Stimulated activated CD4-positive, alpha-beta T cell treated with anti-CD3 and anti-CD28 coated beads, Interleukin-12 subunit alpha, Interleukin-12 subunit beta, amount 100 ng/mL, for 4 hours (primary cell): Measurements from ENCODE around the gene SART3.
"Not testable (repeated sequence)": the region's sequence is repeated elsewhere in the genome, so short reads cannot be mapped to it uniquely, and the experiment has no call there.

Source experiments
- DNase-seq: peaks from one replicate; pipeline ENCODE4 v3.0.0-alpha.2; 2020

The SART3 gene

DNA sequence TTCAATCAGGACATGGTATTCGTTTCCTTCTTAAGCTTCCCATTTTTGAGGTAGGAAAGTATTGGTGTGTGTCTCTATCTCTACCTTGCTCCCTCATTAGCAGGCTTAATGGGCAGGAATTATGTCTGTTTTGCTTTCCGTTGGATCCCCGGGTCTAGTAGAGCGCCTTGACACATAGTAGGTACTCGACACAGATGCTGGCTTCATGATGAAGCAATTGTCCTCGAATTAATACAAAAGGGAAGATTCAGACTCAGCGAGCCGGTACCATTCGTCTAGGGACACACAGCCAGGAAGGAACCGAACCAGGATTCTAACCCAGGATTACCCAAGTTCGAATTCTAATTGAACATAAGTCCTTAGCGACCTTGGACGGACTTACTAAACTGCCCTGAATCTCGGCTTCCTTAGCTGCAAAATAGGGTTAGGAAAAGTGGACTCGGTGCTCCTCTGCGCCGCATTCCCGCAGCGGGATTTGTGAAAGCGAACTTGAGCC, 927 bp upstream of the SART3 start:
- no peak for DNase-seq

DNA sequence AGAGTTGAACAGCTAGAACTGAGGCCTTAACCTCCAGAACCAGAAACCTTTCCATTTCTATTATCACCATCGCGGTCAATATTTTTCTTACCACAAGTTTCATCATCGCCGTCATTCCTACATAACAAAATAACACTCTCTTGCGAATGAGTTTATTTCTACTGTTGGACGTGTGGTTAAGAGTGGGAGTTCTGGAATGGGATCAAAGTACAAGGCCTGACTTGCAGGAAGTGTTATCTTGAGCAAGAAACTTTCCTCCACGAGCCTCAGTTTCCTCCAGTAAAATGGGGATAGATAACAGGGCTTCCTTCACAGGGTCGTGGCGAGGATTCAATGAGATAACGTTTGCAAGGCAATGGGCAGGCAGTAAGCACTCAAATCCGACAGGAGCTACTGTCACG, 652 bp downstream of the SART3 start:
- no peak for DNase-seq

DNA sequence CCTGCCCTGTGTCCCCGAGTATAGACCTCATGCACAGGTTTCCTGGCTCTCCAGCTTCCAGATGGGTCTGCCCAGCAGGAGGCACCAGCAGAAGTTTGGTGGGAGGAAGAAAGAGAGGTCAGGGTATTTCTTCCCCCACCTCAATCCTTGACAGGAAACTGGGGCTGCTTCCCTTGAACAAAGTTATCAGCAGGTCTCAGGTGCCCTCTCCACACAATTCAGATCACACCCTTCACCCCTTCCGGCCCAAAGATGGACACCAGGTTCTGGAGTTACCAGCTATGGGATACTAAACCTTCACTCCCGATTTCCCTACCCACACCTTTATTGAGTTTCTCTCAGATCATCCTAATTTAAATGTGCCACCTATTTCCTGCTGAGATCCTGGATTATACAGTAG, 1.2 kb downstream of the SART3 start:
- no peak for DNase-seq

DNA sequence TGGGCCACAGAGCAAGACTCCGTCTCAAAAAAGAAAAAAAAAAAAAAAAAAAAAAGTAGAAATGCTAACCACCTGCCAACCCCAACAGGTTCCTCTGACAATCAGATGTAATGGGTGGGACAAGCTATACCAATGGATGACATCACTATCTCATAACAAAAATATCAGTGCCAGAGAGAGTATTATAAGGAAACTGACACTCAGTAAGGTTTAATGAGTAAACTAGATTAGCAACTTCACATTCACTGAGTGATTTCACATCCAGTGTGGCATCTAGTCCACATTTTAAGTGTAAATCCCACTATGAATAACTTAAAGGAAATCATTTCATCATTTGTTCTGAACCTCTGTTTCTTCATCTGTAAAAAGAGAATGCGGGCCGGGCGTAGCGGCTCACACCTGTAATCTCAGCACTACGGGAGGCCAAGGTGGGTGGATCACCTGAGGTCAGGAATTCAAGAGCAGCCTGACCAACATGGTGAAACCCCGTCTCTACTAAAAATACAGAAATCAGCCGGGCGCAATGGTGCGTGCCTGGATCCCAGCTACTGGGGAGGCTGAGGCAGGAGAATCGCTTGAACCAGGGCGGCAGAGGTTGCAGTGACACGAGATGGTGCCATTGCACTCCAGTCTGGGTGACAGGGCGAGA, 1.8 kb downstream of the SART3 start:
- no peak for DNase-seq

DNA sequence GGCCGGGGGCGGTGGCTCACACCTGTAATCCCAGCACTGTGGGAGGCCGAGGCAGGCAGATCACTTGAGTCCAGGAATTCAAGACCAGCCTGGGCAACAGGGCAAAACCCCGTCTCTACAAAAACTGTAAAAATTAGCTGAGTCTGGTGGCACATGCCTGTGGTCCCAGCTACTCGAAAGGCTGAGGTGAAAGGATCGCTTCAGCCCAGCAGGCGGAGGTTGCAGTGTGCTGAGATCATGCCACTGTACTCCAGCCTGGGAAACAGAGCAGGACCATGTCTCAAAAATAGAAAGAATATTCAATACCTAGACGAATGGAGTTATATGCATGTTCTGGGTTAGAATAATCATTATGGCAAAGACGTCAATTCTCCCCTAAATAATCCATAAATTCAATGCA, 5.6 kb downstream of the SART3 start:
- not testable (repeated sequence) for DNase-seq

DNA sequence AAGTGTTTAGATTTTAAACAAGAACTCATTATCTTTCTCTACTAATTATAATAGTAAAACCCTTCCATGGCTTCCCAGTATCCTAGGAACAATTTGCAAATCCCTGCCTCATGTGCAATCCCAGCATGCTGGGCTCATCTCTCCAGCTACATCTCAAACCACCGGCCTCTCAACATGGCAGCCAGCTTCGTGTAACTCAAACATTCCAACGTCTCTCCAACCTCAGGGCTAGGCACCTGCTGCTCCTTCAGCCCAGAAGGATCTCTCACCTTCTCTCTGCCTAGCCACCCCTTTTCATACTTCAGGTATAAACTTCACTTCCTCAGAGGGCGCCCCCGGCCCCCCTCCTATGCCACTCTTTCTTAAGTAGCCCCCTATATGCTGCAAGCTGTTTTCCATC, 7.2 kb downstream of the SART3 start:
- DNase-seq, result no peak

DNA sequence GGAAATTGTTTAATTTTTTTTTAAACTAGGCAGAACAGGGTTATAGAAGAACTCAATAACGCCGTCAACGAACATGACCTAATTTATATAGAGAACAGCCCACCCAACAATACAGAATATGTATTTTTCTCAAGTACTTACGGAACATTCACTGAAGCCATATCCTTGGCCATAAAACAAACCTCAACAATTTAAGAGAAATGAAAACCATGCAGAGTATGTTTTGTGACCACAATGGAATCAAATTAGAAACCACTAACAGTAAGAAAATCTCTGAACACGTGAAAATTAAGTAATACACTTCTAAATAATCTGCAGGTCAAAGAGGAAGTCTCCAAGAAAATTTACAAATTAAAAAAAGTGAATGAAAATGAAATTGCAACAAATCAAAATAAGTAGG, 9.4 kb downstream of the SART3 start:
- DNase-seq, result no peak

DNA sequence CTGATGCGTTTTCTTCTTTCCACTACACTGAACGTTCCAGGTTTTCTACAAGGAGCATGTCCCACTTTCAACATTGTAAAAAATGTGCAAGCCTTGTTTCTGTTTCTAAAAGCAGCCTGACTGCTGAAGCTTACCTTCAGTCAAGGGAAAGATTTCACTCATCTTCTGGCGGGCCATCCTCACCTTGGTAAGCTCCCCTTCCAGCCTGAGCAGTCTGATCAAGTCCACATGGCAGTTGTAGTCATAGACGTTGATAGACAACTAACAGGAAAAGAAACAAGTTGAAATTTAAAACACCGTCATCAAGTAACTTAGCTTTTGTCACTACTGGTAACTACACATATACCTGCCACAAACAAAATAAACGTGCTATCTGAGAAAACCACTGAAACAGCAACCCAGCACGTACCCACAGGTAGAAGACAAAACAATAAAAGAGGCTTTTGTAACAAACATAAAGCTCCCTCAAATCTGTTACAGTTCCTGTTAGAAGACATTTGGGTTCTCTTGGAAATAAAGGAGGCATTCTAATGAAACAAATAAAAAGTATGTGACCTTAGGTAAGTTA, 11.9 kb downstream of the SART3 start:
- DNase-seq, result no peak

DNA sequence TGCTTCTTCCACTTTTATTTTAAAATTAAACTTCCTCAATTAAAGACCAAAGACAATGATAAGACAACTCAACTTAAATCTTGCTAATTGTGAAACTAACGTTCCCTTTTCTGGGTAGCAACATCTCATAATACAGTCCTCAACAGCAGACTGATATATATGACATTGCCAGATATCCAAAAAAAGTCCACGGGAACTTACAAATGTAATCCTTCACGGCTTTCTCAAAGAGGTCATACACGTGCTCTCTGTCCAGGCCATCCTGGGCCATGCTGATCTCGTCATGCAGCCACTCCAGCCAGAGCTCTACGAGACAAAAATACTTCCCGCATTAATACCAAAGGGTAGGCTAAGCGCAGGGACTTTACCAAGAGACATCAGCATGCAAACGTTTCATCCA, 13.3 kb downstream of the SART3 start:
- DNase-seq, result no peak

DNA sequence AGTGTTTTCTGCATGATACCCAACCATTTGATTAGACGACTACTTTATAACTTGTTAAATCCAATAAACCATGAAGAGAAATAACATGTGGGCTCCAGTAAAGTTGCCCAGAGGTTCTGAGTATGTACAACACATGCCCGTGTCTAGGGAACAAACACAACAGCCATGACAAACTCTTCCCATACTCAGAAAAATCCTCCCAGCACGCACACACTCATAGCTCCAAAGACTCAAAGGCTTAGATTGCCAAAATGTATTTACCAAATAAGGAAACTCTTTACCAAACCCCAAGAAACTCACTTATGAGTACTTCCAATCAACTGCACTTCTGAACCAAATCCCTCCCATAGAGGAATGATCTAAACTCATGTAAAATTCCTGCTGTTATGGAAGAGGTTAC, 17.3 kb downstream of the SART3 start:
- DNase-seq, result no peak

DNA sequence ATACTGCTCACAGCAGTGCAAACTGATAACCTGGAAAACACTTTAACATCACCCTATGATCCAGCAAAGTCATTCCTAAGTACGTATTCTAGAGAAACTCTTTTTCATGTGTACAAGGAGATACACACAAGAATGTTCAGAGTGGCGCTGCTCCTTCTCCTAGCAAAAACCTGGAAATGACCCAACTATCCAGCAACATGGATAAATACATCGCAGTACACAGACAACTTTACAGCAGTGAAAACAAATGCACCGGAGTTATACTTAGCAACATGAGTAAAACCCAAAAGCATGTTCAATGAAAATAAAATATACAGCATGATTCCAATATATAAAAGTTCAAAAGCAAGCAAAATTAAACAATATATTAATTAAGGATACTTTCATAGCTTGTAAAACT, 18.7 kb downstream of the SART3 start:
- no peak for DNase-seq

DNA sequence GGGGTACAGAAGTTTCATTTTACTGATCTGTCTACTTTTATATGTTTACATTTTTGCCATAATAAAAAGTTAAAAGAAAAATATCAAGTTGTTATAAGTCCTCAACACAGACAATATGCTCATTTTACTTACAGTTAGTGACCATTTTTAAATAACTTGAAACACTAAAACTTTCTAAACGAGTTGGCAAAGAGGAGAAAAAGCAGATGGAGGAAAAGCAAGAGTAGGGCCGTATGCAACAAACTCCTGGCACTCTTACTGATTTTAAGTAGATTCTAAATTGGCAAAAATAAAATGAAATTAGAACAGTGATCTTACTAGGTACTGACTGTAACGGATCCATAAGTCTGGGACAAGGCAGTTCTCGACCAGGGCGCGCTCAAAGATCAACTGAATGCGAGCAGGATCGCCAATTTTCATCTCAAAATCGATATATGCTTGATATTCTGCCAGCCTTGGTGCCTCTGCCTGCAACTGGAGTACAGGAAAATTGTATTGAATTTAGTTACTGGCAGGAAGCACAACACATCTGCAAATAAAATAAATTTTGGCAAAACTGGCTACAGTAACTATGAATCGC, 22.3 kb downstream of the SART3 start:
- no peak for DNase-seq

DNA sequence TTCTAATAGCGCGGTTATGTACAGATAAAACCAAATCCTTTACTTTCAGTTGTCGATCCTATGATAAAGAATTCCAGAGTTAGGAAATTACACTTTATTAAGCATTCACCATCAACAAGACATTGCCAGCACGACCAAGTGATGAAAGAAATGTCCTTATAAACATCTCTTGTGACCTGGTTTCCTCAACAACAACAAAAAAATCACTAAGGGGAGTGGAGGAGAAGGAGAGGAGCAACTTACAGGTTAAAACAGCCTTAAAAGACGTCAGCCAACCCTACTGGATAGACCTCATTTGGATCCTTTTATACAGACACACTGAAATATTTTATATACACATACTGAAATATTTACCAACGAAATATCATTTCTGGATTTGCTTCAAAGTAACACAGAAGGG, 22.8 kb downstream of the SART3 start:
- no peak for DNase-seq

DNA sequence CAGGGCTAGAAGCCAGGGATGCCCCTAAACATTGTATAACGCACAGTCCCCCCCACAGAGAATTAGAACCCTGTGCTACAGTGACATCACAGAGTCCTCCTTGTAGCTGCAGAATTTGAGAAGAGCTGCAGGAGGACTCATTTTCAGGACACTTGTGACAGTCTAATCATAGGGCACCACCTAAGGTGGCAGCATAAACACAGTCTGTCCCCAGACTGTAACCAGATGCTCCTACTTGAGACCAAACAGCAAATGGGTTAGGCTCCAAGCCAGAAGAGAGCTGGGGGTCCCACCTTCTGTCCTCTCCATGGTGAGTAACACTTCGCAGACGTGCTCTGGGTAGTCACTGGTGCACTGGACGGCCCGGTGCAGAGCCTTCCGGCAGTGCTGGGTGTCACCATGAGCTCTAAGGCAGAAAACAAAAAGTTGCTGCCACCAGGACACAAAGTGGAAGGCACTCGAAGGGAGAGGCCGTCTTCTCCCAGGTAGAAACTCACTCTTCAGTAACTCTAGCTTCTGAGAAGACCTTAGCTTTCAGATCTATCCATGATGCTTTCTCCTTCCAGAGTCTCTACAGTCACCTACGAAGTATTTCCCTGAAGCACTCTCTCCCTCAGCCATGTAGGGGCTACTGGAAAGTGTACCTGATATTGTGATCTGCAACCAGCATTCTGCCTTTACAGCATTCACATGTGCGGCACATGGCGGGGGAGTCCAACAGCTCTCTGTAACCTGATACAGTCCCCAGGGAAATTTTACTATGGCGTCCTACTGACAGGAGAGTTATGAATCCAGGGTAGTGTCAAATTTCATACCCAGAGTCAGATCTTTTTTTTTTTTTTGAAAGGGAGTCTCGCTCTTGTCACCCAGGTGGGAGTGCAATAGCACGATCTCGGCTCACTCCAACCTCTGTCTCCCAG, 28.8 kb downstream of the SART3 start:
- no peak for DNase-seq

DNA sequence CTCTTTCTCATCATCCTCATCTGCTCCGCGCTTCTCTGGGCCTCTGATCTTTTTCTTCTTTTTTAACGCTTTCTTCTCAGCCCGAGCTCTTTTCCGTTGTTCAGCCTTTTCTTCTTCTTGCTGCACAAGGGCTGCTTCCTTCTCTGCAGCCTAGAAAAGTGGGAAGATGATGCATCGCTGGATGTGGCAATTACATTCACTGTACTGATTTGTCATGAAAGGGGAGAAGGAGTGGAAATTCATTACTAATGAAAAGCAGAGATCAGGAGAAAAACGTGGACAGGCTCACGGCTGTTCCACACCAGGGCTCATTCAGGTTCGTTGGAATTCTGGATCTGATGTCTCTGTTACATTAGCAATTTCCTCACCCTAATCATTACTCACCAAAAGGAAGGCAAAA, 30.8 kb downstream of the SART3 start:
- no peak for DNase-seq

DNA sequence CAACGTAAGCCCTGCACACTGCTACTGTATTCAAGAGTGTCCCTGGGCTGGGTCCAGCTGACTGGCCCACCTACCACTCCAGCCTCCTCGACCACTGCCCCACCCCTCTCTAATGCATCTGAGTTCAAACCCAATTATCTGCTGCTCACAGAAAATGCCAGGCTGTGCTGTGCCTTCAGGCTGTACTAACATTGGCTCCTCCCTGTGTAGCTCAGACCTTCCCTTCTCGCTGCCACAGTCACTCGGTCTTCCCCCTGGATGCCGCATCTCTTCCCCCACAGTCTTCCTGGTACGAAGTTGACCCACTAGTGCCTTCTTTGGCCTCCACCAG, 33.8 kb downstream of the SART3 start:
- DNase-seq, result no peak

DNA sequence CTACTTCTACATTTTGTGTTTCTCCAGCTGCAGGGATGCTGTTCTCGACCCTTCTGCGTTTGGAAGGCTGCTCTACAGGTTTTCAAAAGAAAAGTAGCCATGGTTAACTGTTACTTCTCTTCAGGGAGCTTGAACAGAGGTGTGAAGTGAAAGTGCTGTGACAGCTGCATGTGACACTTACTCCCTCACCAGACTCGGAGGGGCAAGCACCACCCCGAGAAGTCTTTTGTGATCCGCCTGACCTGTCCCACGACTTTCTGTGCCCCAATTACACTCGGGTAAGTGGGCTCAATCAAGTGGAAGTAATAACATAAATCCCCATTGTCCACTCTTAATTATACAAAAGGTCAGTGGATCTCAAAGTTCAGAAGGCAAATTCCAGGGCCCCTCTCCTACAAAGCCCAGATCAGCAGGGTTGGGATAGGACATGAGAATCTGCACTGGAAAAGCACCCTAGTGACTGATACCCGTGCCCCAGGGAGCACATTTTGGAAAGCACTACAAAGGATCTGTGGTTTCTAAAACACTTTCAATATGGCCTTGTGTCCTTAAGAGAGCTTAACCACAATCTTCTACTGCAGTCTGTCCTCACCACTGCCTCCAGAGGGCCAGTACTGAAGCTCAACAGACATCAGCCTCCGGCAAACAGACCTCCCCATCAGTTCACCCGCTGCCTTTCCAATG, 34.3 kb downstream of the SART3 start:
- DNase-seq, result no peak

DNA sequence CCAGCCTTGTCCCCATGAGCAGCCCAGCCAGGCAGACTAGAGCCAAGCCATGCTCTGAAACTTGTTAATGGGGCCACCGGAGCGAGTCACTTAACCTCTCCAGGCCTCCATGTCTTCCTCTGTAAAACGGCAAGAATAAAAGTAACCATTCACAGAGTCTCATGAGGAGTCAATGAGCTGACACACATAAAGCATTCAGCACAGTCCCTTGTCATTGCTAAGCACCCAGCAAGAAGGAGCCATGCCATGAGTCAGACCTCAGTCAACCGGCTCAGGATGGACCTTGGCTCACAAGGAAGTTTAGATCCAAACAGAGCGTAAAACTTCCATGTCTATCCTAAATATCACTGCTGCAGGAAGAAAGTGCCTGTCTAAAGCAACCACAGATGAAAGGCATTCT, 35.3 kb downstream of the SART3 start:
- no peak for DNase-seq

DNA sequence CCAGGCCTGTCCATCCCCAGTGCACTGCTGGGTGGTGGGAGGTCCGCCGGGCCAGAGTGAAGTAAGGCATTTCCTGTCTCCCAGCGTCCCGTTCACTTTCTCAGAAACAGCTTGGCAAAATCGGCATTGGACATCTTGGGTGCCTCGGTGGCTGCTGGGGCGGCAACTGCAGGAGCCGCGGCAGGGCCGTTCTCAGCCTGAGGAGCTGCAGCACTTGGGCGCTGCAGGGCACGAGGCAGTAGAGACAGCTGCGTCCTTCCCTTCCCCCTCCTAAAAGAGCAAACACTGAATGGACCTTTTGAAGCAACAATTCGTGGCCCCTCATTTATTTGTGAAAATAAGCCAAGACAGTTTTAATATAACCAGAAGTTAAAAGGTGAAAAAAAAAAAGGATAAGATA, 37.6 kb downstream of the SART3 start:
- no peak for DNase-seq

DNA sequence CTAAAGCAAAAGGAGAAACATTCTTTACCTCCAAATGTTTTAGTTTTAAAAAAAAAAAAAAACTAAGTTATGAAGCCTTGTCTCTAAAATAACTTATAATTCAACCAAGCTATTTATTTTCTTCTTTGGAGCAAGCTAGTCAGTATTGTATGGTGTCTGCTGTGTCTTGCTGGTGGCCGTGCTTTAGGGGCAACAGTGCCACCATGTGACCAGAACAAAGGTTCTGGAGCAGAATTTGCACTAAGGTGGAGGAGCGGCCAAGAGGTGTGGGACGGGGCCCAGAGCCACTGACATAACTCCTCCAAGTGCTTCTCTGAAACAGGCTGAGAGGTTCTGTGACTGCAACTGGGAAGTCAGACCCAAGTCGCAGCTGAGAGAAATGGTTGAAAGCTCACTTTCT, 41.4 kb downstream of the SART3 start:
- no peak for DNase-seq

DNA sequence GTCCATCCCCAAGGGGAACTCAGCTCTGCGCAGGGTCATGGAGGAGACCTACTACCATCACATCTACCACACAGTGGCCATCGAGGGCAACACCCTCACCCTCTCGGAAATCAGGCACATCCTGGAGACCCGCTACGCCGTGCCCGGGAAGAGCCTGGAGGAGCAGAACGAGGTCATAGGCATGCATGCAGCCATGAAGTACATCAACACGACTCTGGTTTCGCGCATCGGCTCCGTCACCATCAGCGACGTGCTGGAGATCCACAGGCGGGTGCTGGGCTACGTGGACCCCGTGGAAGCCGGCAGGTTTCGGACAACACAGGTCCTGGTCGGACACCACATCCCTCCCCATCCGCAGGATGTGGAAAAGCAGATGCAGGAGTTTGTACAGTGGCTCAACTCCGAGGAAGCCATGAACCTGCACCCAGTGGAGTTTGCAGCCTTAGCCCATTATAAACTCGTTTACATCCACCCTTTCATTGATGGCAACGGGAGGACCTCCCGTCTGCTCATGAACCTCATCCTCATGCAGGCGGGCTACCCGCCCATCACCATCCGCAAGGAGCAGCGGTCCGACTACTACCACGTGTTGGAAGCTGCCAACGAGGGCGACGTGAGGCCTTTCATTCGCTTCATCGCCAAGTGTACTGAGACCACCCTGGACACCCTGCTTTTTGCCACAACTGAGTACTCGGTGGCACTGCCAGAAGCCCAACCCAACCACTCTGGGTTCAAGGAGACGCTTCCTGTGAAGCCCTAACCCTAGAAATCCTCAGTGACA, 42.1 kb downstream of the SART3 start:
- no peak for DNase-seq

DNA sequence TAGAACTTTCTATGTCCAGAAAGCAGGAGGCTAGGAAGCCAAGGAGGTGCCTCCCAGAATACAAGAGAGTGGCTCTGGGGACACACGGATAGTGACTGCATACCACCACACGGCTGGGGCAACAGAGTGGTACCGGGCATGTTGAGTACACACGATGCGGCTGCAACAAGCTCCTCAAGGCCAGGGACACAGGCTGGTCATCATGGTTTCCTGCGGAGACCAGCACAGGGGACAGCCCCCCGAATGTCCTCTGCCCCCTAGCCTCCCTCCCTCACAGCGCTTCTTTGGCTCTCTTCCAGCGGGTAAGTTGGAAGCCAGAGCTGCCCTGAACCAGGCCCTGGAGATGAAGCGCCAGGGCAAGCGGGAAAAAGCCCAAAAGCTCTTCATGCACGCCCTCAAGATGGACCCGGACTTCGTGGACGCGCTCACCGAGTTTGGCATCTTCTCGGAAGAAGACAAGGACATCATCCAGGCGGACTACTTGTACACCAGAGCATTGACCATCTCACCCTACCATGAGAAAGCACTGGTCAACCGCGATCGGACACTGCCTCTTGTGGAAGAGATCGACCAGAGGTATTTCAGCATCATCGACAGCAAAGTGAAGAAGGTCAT, 42.8 kb downstream of the SART3 start:
- DNase-seq, result no peak
